ENCODE measurements around the gene GOPC. TPM values are rescaled to one million over a fixed set of nuclear protein-coding genes. Genes with fewer than 3 reads are reported as not detected.

Gene GOPC
- total and polyA plus RNA-seq, 2 of the 13 experiments (the other 11 are each of a cell fraction or from before 2014, with no cell fraction given): 20.9 to 41.5 TPM

GRCh38 chr6:117514655-117515054 lies 87.7 kb downstream of the GOPC start:
- POLR2A ChIA-PET: interaction anchor here (3.6 kb wide), 1 partner anchor 31 kb away, joined by 15 read pairs; the partner anchor contains the start of gene DCBLD1
- no peak overlapping the region for H3K4me3 ChIP-seq (replicated peaks in 1 of 3; ENCODE audit: insufficient read depth in 1 of 3, low read depth in 2 of 3, low read length in 3 of 3)
- H3K27me3 ChIP-seq (ENCODE audit: control insufficient read depth in 1 of 2, insufficient read depth in 2 of 2, low read length in 2 of 2): no peaks in the 10 kb centered on the region
- no peaks in the 10 kb centered on the region for H4K20me1 ChIP-seq (ENCODE audit: insufficient read depth, low read length)
- H3K4me1 ChIP-seq (ENCODE audit: insufficient read depth, low read length): peaks cover 66% of the 10 kb centered on the region
- FAIRE-seq: no peak
- H3K9me3 ChIP-seq (ENCODE audit: low read length): no peaks in the 10 kb centered on the region
- peaks cover 6 to 7% of the 10 kb centered on the region in 2 experiments; a peak in 4 of 5 replicates for H3K36me3 ChIP-seq (replicated peaks in 1 of 2; ENCODE audit: control insufficient read depth in 1 of 2, insufficient read depth in 2 of 2, low read length in 2 of 2)
- no peak for ATAC-seq
- intact Hi-C loops (cut with micrococcal nuclease; ENCODE audit: unreplicated experiment): loop anchor here (2.0 kb wide), 2 partner anchors 30 to 34 kb away; no protein-coding TSS in a partner anchor
- in situ Hi-C loops (cut with HindIII; ENCODE audit: extremely low pct_ligation_motif_present, low pct_unique_long_range_greater_than_20kb): no loop called here
- CTCF ChIA-PET (ENCODE audit: low intra/inter-chr PET ratio, low total read pairs): no interaction called here
- H3K79me2 ChIP-seq (ENCODE audit: insufficient read depth, low read length): no peaks in the 10 kb centered on the region
- H3K27ac ChIP-seq (ENCODE audit: extremely low read length, insufficient read depth, low read length): no peak overlapping the region
- H3K4me2 ChIP-seq (ENCODE audit: low read depth, low read length): 0 out of 2 replicates have a peak overlapping the region, but pooled peaks have one; percentile 10
- H2AFZ ChIP-seq (ENCODE audit: low read length): no peak overlapping the region
- TF ChIP-seq FOXA3 (CRISPR knock-in tag; IDR thresholded peaks at IDR 0.05) (0 out of 2 replicates have a peak, but pooled peaks have one; percentile 6), MBD4 (IDR thresholded peaks at IDR 0.05; ENCODE audit: borderline replicate concordance, low read length) (no peak), SMARCC2 (IDR thresholded peaks at IDR 0.05) (no peak), CEBPB (IDR thresholded peaks at IDR 0.05; ENCODE audit: borderline replicate concordance, low read depth, low read length) (peak; percentile 51; the same call in 1 of the 2 replicates), ISL2 (CRISPR knock-in tag; IDR thresholded peaks at IDR 0.05) (0 out of 2 replicates have a peak, but pooled peaks have one; percentile 27), TCF7 (IDR thresholded peaks at IDR 0.05; ENCODE audit: low read depth) (peak; percentile 37; the same call in 1 of the 2 replicates), CENPT (CRISPR knock-in tag; IDR thresholded peaks at IDR 0.05; ENCODE audit: low read depth) (no peak), FUBP1 (CRISPR knock-in tag; IDR thresholded peaks at IDR 0.05; ENCODE audit: borderline replicate concordance) (no peak)
- no TSS peak for BruUV-seq (replicated peaks)
- no peak for DNase-seq (ENCODE audit: low spot score)
- H3K9ac ChIP-seq (ENCODE audit: insufficient read depth, low read depth, low read length): no peak overlapping the region
- 95% methylated on average over 1 of the region's 1 CpG for WGBS (ENCODE audit: low lambda C conversion rate)
